Measurements from ENCODE around the gene DPH7. TPM values are rescaled to one million over a fixed set of nuclear protein-coding genes. Genes with fewer than 3 reads are reported as not detected.

The DPH7 gene
- total RNA-seq, 1 experiment from 2014 or later, result 58.4 TPM

DNA sequence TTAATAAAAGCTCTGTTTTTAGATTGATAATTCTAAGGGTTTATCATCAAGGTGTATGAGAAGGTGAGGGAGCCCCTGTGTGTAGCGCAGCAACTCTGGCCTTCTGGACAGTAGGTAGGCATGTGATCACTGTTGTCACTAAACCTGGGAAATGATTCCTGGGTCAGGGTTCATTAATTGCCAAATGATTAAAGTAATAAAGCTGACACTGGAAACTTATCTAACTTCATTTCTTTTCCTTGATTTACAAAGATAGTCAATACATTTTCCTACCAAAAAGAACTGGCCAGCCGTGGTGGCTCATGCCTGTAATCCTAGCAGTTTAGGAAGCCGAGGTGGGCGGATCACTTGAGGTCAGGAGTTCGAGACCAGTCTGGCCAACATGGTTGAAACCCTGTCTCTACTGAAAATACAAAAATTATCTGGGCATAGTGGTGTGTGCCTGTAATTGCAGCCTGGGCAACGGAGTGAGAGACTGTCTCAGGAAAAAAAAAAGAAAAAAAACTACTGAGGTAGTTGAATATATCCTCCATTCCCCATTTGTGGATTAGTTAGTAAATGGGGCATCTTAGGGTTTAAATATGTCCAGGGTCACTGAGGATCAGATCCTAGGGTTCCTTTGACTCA is 42.5 kb upstream of the DPH7 start:
- ChIA-PET POLR2A (no interaction called here), CTCF (no interaction called here)
- Histone ChIP-seq H3K4me1 (0 out of 2 replicates have a peak, but pooled peaks cover 4% of the 10 kb centered on the region), H3K4me3 (ENCODE audit: low read depth, low read length) (no peak overlapping the region), H3K9me3 (no peaks in the 10 kb centered on the region), H3K27me3 (replicated peaks; ENCODE audit: control insufficient read depth, insufficient read depth, low read length) (no peaks in the 10 kb centered on the region), H3K36me3 (ENCODE audit: control insufficient read depth, insufficient read depth, low read length) (peaks cover 3% of the 10 kb centered on the region)
- Mint-ChIP-seq H3K4me1 (ENCODE audit: low read depth, unreplicated experiment) (peaks cover 18% of the 10 kb centered on the region), H3K27me3 (ENCODE audit: insufficient read depth, unreplicated experiment) (no peaks in the 10 kb centered on the region), H3K36me3 (ENCODE audit: insufficient read depth, unreplicated experiment) (peaks cover 71% of the 10 kb centered on the region), H3K27ac (ENCODE audit: unreplicated experiment) (no peak overlapping the region), H3K9me3 (ENCODE audit: unreplicated experiment) (no peaks in the 10 kb centered on the region), H3K4me3 (ENCODE audit: unreplicated experiment) (no peak overlapping the region)
- intact Hi-C loops (cut with micrococcal nuclease; ENCODE audit: unreplicated experiment), result no loop called here
- TF ChIP-seq, protein P1, sequence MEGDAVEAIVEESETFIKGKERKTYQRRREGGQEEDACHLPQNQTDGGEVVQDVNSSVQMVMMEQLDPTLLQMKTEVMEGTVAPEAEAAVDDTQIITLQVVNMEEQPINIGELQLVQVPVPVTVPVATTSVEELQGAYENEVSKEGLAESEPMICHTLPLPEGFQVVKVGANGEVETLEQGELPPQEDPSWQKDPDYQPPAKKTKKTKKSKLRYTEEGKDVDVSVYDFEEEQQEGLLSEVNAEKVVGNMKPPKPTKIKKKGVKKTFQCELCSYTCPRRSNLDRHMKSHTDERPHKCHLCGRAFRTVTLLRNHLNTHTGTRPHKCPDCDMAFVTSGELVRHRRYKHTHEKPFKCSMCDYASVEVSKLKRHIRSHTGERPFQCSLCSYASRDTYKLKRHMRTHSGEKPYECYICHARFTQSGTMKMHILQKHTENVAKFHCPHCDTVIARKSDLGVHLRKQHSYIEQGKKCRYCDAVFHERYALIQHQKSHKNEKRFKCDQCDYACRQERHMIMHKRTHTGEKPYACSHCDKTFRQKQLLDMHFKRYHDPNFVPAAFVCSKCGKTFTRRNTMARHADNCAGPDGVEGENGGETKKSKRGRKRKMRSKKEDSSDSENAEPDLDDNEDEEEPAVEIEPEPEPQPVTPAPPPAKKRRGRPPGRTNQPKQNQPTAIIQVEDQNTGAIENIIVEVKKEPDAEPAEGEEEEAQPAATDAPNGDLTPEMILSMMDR (IDR thresholded peaks at IDR 0.05; ENCODE audit: insufficient read depth in 1 of 2, low read depth in 1 of 2, low read length in 1 of 2, severe bottlenecking in 1 of 2, unreplicated experiment in 1 of 2), result peak in 1 of 2 experiments; percentile 11
- no TSS peak for BruUV-seq (replicated peaks)
- no peak for DNase-seq

DNA sequence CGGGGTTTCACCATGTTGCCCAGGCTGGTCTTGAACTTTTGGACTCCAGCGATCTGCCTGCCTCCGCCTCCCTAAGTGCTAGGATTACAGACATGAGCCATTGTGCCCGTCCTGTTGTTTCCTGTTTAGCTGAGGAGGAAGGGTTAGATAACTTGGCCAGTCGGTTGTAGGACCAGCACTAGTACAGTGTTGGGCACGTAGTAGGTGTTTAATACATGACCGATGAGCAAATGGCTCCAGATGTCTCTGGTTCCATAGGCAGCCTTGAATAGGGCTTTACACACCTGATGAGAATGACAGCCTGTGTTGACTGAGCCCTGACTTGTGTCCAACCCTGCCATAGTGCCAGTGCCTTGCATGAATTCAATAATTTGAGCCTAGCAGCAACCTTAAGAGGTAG is 41.9 kb upstream of the DPH7 start:
- intact Hi-C loops (cut with micrococcal nuclease; ENCODE audit: unreplicated experiment), result no loop called here
- no peak for DNase-seq
- H3K4me1 Mint-ChIP-seq (ENCODE audit: low read depth, unreplicated experiment), result peaks cover 18% of the 10 kb centered on the region
- peaks cover 69% of the 10 kb centered on the region for H3K36me3 Mint-ChIP-seq (ENCODE audit: insufficient read depth, unreplicated experiment)
- no peak overlapping the region for H3K27ac Mint-ChIP-seq (ENCODE audit: unreplicated experiment)
- ChIA-PET POLR2A (no interaction called here), CTCF (no interaction called here)
- H3K27me3 Mint-ChIP-seq (ENCODE audit: insufficient read depth, unreplicated experiment), result no peaks in the 10 kb centered on the region
- TF ChIP-seq, protein P1 (IDR thresholded peaks at IDR 0.05; ENCODE audit: insufficient read depth in 1 of 2, low read depth in 1 of 2, low read length in 1 of 2, severe bottlenecking in 1 of 2, unreplicated experiment in 1 of 2), result no peak
- no TSS peak for BruUV-seq (replicated peaks)
- H3K4me3 ChIP-seq (ENCODE audit: low read depth, low read length), result no peak overlapping the region
- no peak overlapping the region for H3K4me3 Mint-ChIP-seq (ENCODE audit: unreplicated experiment)
- no peaks in the 10 kb centered on the region for H3K27me3 ChIP-seq (replicated peaks; ENCODE audit: control insufficient read depth, insufficient read depth, low read length)
- no peaks in the 10 kb centered on the region for H3K9me3 Mint-ChIP-seq (ENCODE audit: unreplicated experiment)
- peaks cover 3% of the 10 kb centered on the region for H3K36me3 ChIP-seq (ENCODE audit: control insufficient read depth, insufficient read depth, low read length)
- no peaks in the 10 kb centered on the region for H3K9me3 ChIP-seq
- 0 out of 2 replicates have a peak, but pooled peaks cover 4% of the 10 kb centered on the region for H3K4me1 ChIP-seq

DNA sequence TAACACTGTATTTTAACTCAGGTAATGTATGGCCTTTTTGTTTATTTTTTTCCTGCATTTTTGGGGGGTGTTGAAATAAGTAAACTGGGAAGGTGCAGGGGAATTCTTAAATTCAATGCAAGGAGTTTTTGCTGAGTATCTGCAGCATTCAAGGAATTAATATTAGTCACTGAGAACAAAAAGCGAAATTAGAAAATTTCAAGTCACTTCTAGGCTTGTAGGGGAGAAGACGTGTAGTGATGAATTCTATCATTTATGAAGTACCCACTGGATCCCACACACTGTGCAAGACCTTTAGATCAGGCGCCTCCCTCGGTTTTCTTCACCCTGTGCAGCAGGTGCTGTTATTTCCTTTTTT is 41.3 kb upstream of the DPH7 start:
- no peak for DNase-seq
- ChIA-PET POLR2A (no interaction called here), CTCF (no interaction called here)
- Mint-ChIP-seq H3K27ac (ENCODE audit: unreplicated experiment) (peak overlapping the region; percentile 92), H3K4me1 (ENCODE audit: low read depth, unreplicated experiment) (peaks cover 18% of the 10 kb centered on the region), H3K36me3 (ENCODE audit: insufficient read depth, unreplicated experiment) (peaks cover 65% of the 10 kb centered on the region), H3K9me3 (ENCODE audit: unreplicated experiment) (no peaks in the 10 kb centered on the region), H3K4me3 (ENCODE audit: unreplicated experiment) (peak overlapping the region; percentile 88), H3K27me3 (ENCODE audit: insufficient read depth, unreplicated experiment) (no peaks in the 10 kb centered on the region)
- H3K9me3 ChIP-seq, result no peaks in the 10 kb centered on the region
- BruUV-seq (replicated peaks), result TSS peak; percentile 72
- H3K4me3 ChIP-seq (ENCODE audit: low read depth, low read length), result peak overlapping the region; percentile 68
- H3K27me3 ChIP-seq (replicated peaks; ENCODE audit: control insufficient read depth, insufficient read depth, low read length), result no peaks in the 10 kb centered on the region
- TF ChIP-seq, protein P1 (IDR thresholded peaks at IDR 0.05; ENCODE audit: insufficient read depth in 1 of 2, low read depth in 1 of 2, low read length in 1 of 2, severe bottlenecking in 1 of 2, unreplicated experiment in 1 of 2), result no peak
- 0 out of 2 replicates have a peak, but pooled peaks cover 4% of the 10 kb centered on the region for H3K4me1 ChIP-seq
- intact Hi-C loops (cut with micrococcal nuclease; ENCODE audit: unreplicated experiment), result no loop called here
- peaks cover 3% of the 10 kb centered on the region for H3K36me3 ChIP-seq (ENCODE audit: control insufficient read depth, insufficient read depth, low read length)
